Measurements from ENCODE around the gene KCNH8.

The KCNH8 gene

DNA sequence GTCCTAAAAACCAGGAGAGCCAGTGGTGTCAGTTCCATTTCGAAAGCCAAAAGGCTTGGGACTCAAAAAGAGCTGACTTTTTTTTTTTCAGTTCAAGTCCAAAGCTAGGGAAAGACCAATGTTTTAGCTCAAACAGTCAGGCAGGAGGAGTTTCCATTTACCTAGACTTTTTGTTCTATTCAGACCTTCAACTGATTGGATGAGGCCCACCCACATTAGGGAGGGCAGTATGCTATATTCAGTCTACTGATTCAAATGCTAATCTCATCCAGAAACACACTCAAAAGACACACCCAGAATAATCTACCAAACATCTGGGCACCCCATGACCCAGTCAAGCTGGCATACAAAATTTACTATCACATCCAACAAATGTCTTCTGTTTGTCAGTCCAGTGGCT lies 374.0 kb downstream of the KCNH8 start:
- DNase-seq = no peak

DNA sequence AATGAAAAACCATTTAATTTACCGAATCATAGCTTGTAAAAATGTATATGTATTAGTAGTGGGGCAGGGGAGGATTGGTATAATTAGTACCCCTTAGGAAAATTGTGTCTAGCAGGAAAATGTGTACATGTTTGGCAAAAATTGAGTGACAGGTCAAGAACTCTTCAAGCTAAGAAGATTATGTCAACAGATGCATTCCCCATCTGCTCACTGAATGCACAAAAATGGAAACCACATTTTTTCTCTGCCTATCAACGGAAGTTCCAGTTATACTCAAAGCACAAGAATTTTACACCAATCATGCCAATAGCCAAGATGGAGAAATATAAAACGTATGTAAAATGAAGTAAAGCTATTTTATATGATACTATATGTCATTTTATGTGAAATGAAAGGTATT lies 377.8 kb downstream of the KCNH8 start:
- DNase-seq = no peak

DNA sequence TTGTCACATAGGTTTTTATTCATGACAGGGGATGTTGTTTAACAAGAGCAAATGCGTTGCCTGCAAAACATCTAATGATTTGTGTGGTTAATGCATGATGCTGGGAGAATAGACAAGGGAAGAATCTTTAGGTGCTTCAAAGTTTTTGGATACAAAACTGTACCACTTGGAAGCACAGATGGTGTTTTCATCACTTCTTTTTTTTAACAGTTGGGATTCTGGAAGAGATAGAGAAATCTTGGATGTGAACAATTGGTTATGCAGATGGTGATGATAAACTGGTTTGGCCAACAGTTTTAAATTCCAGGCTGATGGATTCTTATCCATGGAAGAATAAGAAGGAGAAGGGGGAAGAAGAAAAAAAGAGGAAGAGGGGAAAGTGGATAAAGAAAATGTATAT lies 379.4 kb downstream of the KCNH8 start:
- no peak for DNase-seq

DNA sequence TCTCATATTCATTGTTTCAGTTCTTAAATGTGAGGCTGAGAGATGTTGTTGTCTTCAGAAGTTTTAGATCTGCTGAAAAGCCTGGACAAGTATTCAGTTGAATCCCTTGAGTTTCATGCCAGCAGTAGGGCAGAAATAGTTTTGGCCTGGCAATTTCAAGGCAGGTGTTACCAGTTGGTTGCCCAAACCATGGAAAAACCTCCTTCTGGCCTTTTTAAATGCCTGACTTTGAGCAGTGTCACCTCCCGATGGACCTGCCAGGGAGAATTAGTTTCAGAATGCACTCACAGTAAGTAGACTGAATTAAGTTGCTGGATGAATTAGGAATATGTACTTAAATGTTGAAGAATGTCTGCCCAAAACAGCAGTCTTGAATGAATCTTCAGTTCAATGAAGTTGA lies 383.1 kb downstream of the KCNH8 start:
- DNase-seq = no peak

DNA sequence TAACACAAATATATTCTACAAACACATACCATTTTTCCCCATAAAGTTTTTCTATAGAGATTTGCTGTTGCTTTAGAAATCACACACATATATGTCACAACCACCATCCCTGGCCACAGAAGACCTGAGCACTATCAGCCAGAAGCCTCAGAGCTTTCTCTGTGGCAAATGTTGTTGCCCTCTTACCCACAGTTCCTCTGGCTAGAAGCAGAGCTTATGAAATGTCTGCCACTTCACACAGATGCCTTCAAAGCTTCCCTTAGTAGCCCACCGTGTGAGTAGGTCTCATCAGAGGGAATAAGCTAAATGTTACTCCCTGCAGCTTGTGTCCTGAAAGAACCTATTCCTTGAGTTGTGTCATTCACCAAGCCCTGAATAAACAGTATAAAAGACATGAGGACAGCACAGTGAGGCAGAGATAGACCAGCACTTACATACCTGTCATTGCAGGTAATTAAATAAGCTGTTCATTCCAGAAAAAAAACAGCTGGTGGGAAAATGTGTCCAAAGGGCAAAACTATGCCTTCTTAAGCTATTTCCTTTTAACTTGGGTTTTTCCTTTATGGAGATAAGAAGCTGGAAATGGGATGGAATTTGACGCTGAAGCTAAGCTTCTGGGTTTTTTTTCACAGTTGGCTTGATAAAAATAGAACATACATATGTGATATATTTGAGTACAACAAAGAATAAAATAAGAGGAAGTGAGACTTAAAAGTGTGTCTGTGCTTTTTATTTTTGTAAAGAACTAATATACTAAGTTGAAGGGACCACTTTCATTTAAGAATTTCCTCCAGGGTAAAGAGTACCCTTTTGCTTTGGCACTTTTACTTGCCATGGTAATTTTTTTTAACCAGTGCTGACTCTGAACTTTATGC lies 391.4 kb downstream of the KCNH8 start:
- DNase-seq = no peak

DNA sequence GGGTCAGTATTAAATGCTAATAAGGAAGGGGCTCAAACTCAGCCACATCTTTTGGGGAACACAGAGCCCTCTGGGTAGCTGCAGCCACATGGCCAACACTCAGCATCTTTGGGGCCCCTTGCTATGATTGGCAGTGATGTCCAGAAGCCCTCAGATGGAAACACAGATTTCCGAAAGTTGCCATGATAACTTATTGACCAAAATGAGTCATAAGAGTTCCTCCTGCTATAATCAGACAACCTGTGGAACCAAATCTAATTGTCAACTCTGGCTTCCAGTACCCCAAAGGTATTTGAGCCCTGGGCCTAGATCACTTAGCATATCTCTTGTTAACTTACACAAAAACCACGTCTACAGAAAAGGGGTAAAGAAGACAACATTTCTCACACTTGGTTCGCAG lies 392.2 kb downstream of the KCNH8 start:
- no peak for DNase-seq

DNA sequence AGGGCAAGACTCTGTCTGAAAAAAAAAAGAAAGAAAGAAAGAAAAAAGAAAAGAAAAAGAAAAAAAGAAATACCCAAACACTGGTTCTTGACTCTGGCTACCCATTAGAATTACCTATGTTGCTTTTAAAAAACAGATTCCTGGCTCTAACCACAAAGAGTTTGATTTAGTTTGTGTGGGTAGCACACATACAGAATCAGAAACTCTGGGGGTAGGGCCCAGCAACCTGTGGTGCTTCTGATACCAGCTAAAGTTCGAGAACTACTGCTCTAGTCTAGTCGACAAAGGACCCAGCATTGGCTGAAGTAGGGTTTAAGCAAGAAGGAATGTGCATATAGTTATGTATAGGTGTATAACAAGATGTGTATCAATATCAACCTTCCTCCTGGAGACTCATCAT lies 393.0 kb downstream of the KCNH8 start:
- DNase-seq = no peak

DNA sequence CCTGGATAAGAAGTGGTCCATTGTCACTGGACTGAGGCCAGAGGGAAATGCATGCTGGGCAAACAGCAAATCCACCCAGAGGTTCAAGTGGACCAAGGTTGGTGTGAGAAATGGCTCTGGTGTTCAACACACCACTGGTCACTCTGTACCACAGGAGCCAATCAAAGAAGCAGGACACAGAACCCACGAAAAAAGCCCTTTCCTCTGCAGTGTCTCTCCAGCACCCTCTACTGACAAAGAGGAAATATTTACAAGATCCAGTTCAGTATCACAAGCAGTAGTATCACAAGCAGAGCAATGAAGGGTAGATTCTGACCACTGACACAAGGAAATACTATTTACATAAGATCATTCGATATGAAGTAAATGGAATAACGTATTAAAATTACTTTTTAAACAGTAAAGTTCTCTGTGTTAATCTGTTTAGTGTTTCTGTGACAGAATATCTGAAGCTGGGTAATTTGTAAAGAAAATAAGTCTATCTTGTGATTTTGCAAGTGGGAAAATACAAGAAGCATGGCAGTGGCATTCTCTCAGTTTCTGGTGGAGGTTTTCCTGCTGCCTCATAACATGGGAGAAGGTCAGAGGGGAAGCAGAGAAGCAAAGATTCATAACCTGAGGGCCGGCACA lies 395.0 kb downstream of the KCNH8 start:
- no peak for DNase-seq

DNA sequence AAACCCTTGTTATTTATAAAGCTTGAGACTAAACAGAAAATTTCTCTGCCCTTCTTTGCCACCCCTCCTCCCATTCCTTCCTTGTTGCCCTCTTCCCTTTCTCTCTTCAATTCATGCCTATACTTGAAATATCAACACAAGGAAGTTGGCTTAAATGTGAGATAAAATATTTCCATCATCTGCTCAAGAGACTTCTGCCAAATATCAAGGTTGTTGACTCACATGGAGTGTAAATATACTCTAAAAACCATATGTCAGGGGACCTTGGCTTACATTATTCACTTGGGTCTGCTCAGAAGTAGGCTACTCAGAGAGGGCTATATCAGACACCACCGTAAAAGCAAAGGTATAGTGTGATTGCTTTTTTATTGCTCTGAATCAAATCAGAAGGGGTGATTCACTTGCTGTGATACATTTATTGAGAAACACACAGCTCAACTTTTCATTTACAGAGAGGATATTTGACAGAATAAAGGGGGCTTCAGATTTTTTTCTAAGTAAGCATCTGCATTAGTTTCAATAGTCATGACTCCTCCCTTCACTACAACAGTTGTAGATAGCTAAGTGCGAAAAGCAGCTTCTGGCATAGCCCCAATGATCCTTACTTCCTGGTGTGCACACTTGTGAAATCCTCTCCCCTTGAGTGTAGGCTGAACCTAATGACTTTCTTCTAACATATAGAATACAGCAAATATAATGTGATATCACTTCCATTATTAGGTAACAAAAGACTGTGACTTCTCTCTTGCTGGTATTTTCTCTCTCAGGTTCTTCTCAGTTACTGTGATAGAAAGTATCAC lies 399.6 kb downstream of the KCNH8 start:
- DNase-seq = no peak

DNA sequence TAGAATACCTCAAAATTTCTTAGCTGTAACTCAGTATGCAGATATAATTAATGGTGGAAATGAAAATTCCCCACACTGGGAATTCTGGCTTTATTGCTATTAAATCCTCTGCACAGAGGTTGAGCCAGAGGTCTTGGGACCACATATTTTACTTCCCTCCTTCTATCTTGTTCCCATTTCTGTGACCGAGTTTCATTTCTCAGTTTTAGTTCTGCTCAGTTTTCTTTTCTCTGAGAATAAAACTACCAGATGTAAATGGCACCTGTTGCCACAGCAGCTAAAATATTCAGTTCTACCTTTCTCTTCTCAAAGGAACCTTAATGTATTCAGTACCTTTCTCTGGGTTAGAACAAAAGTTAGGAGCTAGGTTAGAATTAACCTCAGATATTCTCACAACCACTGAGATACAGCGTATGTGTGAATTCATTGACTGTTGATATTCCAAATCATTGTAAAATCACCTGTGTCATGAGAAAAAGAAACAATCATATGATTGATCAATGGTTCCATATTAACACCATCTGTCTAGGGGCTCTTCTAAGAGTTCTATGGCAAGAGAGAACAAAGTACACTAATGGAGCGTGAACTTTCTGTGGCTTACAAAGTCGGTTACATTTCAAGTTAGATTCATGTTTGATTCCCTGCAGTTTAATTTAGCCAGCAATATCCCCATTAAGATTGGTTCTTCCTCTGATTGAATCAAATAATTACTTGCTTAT lies 411.6 kb downstream of the KCNH8 start:
- no peak for DNase-seq

DNA sequence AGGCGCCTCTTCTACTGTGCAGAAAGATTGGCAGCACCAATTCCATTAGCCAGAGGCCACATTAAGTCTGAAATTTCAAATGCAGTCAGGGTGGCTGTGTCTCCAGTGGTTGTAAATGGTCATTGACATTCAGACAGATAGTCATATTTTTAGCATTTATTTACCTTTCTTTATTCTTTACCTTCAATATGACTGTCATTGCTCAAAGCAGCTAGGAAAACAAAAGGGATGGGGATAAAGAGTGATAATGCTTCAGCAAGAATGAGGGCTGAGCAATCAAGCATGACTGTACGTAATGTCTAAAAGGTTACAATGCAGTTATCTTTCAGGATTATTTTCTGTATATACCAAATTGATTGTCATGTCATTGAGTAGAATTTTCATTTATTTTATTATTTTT lies 425.3 kb downstream of the KCNH8 start:
- DNase-seq = no peak

DNA sequence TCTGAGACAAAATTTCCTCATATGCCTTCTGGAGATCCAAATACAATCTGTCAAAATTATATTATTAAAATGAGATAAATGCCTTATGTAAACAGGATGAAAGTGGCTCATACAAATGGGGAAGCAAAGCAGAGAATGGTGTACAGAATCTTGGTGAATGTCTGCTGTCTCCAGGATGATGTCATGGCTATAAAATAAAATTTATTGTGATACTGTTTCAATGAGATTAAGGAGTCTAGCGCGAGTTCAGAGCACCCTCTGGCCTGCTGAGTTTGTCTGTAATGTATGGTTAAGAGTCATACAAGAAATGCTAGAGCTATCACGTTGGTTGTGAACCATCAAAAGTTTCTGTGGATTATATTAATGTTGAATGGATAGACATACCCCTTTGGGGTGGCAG lies 426.0 kb downstream of the KCNH8 start:
- no peak for DNase-seq

DNA sequence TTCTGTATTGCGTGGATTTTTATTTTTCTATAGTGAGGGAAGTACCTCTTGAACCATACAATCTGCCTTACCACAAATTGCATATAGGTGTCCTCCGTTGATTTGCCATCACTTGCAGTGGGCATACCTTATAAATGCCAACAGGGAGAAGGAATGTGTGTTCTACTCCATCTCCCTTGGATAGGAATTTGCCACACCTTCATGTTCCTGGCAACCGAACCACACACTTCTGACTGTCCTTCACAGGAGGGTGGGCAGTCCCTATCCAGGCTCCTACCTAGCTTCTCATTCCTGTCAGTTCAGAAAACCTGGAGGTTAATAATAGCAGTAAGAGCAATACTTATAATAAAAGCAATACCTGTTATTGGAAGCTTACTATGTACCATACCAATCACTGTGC lies 428.0 kb downstream of the KCNH8 start:
- no peak for DNase-seq

Data from DMS79 treated with DMSO at 0.1 percent for 48 hours (cell line).